HG03064 (cell line): ENCODE results near the gene EGFL7.

Experiments used
- ATAC-seq: cut with Tn5 transposase; IDR thresholded peaks from one replicate; pipeline ENCODE4 v1.9.1; 2021; ENCODE audit warnings: low read depth; ENCODE audit not compliant: unreplicated experiment

EGFL7 gene

DNA sequence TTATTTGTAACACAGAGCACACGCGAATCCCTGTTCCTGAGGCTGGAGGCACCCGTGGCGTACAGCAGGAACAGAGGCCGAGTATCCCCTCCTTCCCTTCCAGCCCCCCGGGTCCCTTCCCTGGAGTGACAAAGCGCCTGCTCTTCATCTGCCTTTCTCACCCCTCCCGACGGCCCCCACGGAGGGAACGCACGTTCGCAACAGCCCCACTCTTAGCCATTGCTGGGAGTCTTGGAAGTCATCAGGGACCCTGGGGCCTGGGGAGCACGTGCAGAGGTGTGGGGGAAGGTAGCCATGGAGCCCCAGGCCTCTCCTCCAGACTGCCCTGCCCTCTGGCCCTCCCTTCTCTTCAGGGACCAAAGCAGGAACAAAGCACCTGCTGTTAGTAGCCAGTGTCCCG lies 22.1 kb downstream of the EGFL7 start:
- no peak for ATAC-seq

DNA sequence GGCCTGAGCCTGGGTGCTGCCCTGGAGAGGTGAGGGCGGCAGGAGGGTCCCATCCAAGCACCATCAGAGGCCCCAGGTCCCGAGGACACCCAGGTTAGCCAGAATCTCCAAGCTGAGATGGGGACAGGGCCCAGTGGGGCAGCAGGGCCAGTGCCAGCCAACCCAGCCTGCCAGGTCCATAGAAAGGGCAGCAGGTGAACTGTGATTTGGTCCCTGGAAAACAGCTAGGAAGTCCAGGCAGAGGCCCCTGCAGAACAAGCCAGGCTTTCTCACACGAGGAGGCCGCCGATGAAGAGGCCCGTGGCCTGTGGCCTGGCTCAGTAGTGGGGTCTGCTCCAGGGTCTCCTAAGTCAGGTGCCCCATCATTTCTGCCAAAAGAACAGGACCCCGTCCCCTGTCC lies 22.5 kb downstream of the EGFL7 start:
- no peak for ATAC-seq

DNA sequence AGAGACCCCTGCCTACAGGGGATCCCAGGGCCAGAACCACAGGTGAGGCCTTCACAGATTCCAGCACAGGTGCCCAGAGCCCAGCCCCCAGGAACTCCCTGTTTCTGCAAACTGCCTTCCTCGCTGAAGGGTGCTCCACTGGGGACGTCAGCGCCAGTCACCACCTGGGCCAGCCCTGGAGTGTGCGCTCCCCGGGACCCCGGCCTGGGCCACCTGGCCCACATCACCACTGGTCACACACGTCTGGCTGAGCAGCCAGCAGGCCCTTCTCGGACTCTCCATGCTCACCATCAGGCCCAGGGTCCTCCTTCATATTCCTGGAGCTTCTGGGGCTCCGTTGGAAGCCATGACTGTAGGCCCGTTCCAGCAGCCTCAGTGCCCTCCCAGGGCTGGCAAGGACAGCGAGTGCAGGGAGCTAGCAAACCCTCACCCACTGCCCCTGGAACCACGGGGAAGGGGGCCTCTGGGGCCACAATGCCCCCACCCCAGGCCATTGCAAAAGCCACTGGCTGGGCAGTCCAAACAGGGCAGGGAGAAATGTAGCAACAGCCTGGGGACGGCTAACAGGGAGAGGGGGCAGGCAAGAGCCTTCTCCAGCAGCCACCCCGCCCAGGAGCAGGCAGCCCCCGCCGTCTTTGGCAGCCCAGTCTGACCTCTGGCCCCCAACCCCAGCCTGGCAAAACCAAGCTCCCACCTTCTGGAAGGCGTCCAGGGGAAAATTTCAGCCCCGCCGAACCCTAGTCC lies 23.2 kb downstream of the EGFL7 start:
- ATAC-seq = no peak

DNA sequence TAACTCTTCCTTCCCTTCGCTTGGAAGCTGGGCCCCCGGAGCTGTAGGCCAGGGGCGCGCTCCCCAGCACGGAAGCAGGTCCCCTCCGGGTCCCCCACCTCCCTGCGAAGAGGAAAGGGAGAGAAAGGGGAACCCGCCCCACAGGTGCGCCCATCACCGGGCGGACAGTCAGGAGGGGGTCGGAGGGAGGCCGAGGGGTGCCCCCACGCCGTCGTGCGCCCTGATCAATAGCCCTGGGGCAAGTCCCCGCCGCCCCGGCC lies 23.7 kb downstream of the EGFL7 start:
- no peak for ATAC-seq

DNA sequence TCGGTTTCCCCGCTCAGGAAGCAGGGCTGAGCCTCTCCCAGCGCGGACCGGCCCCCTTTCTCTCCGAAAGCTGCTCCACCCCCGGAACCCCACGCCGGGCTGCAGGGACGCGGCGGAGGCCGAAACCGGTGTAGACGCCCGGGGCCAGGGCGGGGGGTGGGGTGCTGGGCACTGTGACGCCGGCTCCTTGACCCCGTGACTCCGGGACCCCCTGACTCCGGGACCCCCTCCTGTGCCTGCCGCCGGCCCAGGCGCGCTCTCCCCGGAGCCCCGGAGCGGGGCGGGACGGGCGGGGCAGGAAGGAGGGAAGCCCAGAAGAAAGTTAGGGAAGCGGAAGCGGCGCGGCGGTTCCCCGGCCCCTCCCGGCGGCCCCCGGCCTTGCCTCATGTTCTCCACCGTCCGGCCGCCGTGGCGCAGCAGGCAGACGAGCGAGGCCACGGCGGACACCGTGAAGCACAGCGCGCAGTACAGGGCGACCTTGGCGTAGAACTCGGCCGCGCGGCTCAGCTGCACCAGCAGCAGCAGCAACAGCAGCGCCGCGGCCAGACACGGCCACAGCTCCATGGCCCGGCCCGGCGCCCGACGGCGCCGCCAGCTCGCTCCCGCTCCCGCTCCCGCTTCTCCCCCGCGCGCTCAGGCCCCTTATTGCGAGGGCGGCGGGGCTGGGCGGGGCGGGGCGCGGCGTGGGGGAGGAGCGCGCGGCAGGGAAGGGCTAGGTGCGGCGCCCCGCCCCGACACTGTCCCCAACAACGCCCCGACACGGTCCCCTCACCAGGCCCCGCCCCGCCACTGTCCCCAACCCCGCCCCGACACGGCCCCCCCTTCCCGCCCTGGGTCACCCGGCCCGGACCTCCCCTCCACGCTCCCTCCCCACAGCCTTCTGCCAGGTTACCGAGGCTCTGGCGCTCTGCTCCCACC lies 24.3 kb downstream of the EGFL7 start, which contains the start of gene AGPAT2:
TSS of gene AGPAT2 (minus strand) at position 664 of the 918 bp plus-strand sequence. CDS start at position 564, 100 bp downstream.
- ATAC-seq = peak; percentile 64

DNA sequence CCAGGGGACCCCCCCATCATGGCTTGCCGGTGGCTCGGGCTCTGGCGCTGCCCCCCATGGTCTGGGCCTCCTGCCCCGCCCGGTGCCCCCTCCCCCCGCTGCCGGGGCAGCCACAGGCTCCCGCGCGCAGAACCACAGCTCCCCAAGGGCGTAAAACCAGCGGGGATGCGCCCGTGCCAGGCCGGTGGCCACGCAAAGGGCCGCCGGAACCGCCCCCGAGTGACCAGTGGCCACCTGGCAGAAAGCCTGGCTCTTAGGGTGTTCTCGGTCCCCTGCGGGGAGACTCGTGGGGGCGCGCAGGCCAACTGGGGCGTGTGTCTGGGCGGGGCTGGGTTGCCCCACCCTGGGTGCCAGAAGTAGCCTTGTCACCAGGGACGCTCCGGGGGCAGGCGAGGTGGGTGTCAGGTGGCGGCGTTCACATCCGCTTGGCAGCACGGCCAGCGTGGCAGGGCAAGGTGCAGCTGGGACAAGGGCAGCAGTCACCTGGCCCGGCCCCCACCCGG lies 25.1 kb downstream of the EGFL7 start:
- ATAC-seq = no peak

DNA sequence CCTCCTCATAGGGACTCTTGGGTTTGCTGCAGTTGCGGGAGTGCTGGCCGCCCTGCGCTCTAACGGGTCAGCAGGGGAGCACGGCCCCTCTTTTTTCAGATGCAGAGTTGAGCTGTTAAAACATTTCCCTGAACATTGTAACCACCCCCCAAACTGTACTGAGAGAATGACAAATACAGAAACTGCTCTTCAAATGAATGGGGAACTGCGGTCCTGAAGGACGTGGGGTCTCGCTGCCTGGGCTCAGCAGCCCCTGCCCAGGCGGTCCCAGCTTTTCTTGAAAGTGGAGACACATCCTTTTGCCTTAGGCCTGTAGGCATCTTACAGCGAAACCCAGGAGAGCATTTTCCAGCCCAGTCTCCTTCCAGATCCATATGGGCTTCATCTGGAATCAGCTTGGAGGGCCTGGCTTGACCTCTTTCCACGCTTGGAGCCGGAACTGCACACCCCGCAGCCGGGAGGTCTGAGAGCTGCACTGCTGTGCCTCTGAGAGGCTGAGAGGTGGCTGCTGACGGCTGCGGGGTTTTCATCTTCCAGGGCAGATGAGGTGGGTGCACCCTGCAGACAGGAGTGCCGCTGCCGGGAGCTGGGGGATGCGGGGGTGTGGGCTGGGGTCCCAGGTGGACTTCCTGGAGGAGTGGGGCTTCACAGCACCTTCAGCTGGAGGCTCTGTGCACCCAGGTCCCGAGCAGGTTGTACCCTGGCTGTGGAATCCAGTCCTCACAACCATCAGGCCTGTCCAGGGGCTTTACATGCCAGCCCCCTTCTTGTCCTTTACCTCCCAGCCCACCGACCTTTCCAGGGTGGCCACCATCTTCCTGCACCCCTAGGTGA lies 25.8 kb downstream of the EGFL7 start:
- no peak for ATAC-seq

DNA sequence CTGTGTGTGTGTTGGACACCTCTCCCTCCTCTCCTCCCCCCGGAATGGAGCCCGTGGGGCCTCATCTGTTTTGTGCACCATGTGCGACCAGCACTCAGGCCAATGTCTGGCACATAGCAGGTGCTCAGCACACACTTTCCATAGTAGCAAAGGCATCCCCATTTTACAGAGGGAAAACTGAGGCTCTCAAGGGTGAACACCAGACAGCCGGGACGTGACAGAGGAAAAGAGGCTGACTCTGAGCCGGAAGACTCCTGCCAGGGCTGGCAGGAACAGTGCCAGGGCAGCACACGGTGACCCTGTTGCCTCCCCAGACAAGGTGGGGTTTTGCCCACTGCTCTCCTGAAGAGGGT lies 26.4 kb downstream of the EGFL7 start:
- ATAC-seq = no peak

DNA sequence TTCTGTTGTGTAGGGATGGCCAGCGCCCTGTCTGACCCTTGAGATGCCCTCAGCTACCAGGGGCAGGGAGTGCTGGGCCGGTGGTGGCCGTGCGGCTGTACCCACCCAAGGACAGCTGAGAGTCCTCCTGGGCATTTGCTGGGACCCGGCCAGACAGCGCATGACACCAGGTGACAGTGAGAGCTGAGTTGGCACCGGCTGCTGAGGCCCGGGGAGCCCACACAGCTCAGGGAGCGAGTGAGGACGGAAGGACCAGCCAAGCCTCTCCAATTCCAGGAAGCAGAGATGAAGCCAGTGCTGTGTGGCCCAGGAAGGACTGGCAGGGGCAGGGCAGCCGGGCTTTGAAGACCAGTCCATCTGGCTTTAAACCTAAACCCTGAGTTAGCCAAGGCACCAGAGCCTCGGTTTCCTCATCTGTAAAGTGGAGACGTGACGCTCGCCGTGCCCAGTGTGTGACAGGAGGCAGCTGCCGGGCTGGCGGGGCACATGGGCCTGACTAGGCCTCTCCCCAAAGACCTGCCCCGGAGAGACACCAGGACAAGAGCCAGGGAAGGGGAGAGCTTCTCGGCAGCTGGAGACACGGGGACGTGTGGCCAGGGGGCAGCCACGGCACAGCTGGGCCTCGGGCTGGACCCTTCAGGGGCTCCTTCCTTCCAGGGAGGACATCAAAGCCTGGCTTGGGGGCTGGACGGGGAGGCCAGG lies 27.5 kb downstream of the EGFL7 start:
- no peak for ATAC-seq

DNA sequence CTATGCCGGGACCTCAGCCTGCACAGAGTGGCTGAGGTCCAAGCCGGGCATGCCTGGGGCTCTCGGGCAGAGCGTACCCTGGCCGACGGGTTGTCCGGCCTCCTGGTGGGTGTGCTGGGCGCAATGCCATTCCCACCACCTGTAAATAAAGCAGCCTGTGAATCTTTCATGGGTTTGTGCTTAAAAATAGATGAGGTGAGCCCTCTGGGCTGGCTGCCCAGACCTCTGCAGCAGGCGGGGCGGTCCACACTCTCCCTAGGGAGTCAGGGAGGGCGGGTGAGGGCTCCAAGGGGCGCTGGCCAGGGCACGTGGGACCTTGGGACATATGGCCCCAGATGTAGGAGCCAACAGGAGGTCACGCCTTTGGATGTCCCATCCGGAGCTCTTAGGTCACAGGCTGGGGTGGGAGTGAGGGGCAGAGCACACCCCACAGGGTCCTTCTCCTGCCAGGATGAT lies 28.1 kb downstream of the EGFL7 start:
- ATAC-seq = no peak

DNA sequence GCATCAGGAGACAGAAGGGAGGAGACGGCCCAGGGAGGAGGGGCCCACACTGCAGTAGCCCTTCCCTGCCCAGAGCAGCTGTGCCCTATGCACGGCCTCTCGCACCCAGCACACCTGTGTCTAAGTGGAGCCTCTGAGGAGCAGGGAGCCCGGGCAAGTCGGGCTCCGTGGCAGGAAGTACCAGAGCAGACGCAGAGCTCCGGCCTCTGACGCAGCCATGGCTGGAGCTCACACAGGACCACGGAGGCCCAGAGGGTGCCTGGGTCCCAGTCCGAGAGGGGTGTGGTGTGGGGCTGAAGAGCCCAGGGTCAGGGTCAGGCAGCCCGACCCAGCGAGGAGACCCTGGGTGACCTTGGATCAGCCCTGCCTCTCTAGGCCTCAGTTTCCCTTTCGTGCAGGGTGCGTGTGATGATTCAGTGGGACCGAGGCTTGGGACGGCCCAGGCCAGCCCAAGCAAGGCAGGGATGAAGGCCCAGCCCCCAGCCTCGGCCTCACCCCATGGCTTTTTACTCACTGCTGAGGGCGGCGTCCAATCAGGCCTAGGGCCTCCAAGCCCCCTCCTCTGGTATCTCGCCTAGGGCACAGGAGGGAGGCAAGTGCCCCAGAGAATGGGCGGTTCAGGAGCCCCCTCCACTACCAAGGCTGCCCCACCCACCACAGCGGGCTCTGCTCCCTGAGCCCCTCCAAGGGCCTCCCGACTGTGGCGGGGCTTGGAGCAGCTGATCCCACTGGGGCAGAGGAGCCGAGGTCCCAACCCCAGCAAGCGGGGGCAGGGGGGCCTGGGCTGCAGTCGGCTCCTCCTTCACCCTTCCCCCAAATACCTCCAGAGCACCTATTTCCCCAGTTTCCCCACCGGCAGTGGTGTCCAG lies 28.8 kb downstream of the EGFL7 start:
- ATAC-seq = no peak

DNA sequence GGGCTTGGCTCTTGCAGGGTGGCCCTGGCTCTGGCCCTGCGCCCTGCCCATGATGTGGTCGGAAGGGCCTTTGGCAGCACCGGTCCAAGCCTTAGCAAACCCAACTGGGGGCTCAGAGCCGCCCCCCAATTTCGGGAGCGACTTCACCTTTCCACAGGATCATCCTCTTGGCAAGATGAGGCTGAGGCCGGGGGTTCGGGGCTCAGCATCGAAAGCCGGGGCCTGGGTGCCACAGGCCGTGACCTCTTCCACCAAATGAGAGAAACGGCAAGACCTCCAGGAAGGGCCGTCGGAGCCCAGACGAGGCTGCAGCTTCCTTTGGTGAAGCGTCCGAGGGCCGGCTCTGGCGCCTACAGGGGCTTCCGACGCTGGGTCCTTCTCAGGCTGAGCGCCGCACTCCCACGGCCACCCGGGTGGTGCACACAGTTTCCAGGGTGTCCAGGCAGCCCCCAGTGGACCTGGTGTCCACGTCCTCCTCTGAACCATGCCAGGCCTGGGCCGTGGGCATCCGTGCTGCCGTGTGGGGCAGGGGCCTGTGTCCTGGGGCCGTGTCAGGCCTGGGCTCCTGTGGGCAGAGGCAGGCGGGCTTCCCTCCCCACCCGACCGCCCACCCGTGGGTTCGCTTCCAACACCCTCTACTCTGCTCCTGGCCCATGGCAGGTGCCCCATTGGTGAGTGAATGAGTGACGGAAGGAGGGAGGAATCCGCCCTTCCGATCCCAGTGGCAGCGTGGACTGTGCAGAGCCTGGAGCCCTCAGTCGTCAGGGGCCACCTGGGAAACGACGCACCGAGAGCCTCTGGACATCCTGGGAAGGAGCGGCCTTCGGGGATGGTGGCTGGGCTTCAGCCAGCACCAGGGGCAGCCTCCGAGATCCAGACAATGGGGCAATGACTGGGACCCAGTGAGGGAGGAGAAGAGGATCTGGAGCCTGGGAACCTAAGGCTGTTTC lies 29.7 kb downstream of the EGFL7 start:
- ATAC-seq = no peak

DNA sequence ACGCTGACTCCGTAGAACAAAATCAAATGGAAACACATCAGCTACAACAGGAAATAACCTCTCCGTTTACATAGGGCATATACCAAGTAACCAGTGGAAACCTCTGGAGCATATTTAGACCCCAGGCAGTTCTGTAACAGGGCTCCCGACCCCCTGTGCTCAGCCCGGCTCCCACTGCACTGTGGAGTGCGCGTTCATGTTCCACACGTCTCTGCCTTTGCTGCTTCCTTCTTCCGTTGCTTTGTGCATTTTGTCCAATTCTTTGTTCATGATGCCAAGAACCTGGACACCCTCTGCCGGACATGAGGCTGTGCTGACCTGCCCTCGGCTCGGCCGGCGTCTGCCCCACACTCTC lies 30.4 kb downstream of the EGFL7 start:
- ATAC-seq = no peak

DNA sequence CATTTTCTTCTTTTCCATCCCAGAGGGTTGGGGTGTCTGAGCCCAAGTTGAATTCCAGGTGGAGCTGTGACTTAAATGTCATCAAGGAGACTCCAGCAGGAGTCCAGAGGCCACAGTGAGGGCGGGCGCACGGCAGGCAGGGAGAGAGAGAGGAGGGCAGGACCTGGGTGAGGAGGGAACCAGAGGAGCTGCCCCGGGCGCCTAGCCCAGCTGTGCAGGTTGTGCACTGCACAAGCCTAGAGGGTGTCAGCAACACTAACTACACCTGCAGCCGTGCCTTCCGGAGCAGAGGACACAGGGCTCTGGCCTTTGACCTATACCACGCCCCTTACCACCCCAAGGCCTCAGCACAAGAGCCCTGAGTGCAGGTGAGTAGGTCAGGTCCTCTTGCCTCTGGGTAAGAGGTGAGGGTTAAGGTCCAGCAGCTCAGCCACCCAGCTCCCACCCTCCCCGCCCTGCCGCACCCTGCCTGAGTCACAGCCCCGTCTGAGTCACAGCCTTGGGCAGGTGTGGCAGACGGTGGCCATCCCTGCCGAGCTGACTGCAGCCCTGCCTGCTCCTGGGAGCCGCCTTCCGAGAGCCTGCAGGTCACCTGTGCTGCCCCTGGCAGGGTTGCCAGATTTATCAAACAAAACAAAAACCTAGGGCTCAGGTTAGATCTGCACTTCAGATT lies 30.9 kb downstream of the EGFL7 start:
- ATAC-seq = no peak

DNA sequence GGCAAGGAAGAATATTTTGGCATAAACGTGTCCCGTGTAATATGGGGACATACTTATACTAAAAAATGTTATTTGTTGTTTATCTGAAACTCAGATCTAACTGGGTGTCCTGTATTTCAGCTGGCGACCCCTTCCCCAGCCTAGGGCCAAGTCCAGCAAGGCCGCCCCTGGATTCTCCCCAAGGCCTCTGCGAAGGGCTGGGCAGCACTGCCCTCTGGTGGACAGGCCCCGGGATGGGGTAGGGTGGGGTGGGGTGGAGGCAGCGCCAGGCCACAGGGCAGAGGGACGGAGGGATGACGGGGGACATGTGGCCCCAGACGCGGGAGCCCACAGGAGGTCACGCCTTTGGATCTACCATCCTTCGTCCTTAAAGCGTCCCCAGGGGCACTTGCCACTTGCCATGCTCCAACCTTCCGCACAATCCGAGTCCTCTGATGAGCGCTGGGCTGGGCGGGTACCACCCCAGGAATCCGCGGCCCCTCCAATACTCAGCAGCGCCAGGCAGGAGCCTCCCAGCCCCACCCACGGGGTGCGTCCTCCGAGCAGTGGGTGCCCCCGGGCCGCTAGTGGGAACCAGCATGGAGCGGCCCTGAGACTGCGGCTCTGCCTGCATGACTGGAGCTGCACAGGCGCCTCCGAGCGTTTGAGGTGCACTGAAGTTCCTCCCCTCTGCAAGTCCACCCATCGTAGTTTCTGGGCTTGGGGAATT lies 31.6 kb downstream of the EGFL7 start:
- ATAC-seq = no peak

DNA sequence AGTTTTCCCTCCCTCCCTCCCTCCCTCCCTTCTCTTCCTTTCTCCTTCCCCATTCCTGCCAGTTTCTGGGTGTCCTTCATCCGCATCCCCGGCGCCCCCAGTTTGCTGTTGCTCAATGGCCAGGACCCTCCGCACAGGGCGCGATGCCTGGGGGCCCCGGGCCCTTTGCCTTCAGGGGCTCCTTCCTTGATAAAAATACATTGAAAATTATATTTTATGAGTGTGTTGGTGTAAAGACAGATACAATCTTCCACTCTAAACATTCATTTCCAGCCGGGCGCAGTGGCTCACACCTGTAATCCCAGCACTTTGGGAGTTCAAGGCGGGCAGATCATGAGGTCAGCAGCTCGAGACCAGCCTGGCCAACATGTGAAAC lies 32.1 kb downstream of the EGFL7 start:
- ATAC-seq = no peak

DNA sequence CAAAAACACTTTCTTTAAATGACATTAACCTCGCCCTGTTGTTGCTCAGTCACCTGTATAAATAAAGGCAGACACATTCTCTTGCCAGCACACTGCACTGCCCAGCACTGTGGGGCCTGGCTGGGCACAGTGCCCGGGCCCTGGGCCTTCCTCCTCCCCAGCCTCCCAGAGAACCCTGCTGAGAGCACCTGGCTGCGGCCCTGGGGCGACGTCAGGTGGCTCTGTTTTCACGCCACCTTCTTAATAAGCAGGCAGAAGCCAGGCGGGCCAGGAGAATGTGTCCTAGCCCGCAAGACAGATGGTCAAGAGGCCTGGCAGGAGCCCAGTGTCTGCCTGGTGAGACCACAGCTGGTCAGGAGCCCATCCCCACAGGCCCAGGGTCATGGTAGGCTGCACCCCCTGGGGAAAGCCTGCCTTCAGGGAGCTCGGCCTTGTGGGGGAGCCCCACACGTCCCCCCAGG lies 32.7 kb downstream of the EGFL7 start:
- no peak for ATAC-seq
